ENCODE measurements around the gene FNDC3B.

- no peak for TF ChIP-seq CTCF (IDR thresholded peaks at IDR 0.05)
- no peak for TF ChIP-seq ZFX (IDR thresholded peaks at IDR 0.05; ENCODE audit: borderline replicate concordance)
These were observed 220.4 kb downstream of the FNDC3B start for GRCh38 chr3:172259726-172260248.
